DOHH2 (cell line): ENCODE results near the gene CELF5.

Experiments
- EZH2phosphoT487 ChIP-seq: fragments of 200-600 bp; sonication (generic); IDR thresholded peaks from 2 replicates; pipeline ENCODE4 v1.6.1; 2017; ENCODE audit warnings: borderline replicate concordance, mild to moderate bottlenecking, antibody characterized with exemption, low read length, moderate library complexity, mixed read lengths
- TF ChIP-seq, protein P1 (sequence below): fragments of 200-600 bp; sonication (generic); IDR thresholded peaks from one replicate; pipeline ENCODE4 v1.5.1; 2014; ENCODE audit warnings: antibody characterized with exemption, mild to moderate bottlenecking, low read depth, low read length; ENCODE audit not compliant: poor library complexity, severe bottlenecking

DNA sequence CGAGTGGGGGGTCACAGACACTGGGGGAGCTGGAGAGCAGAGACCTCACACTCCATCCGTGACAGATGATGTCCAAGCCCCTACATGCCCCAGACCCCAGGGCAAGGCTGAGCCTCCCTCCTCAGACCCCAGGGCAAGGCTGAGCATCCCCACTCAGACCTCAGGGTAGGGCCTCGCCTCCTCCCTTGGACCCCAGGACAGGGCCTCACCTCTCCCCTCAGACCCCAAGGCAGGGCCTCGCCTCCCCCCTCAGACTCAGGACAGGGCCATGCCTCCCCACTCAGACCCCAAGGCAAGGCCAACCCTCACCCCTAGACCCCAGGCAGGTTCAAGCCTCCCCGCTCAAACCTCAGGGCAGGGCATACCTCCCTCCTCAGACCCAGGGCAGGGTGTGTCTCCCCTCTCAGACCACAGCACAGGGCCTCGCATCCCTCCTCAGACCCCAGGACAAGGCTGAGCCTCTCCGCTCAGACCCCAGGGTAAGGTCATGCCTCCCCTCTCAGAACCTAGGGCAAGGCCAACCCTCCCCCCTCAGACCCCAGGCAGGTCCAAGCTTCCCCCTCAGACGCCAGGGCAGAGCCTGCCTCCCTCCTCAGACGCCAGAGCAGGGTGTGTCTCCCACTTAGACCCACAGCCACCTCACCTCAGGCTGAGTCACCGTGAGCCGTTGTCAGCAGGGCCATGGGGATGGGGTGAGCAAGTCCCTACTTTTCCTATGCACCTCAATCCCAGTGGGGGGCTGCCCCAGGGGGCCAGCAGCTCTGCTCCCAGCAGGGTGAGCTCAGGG lies 47.6 kb upstream of the CELF5 start:
- TF ChIP-seq, protein P1, sequence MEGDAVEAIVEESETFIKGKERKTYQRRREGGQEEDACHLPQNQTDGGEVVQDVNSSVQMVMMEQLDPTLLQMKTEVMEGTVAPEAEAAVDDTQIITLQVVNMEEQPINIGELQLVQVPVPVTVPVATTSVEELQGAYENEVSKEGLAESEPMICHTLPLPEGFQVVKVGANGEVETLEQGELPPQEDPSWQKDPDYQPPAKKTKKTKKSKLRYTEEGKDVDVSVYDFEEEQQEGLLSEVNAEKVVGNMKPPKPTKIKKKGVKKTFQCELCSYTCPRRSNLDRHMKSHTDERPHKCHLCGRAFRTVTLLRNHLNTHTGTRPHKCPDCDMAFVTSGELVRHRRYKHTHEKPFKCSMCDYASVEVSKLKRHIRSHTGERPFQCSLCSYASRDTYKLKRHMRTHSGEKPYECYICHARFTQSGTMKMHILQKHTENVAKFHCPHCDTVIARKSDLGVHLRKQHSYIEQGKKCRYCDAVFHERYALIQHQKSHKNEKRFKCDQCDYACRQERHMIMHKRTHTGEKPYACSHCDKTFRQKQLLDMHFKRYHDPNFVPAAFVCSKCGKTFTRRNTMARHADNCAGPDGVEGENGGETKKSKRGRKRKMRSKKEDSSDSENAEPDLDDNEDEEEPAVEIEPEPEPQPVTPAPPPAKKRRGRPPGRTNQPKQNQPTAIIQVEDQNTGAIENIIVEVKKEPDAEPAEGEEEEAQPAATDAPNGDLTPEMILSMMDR, result no peak
- TF ChIP-seq EZH2phosphoT487, result no peak
